ENCODE data around the gene CYP3A7. TPM values are rescaled to one million over a fixed set of nuclear protein-coding genes. Genes with fewer than 3 reads are reported as not detected.
"Not testable (repeated sequence)": the region's sequence is repeated elsewhere in the genome, so short reads cannot be mapped to it uniquely, and the experiment has no call there.

CYP3A7 gene
- total and polyA plus RNA-seq, 2 of the 4 experiments (the other 2 are of a cell fraction): not detected

DNA sequence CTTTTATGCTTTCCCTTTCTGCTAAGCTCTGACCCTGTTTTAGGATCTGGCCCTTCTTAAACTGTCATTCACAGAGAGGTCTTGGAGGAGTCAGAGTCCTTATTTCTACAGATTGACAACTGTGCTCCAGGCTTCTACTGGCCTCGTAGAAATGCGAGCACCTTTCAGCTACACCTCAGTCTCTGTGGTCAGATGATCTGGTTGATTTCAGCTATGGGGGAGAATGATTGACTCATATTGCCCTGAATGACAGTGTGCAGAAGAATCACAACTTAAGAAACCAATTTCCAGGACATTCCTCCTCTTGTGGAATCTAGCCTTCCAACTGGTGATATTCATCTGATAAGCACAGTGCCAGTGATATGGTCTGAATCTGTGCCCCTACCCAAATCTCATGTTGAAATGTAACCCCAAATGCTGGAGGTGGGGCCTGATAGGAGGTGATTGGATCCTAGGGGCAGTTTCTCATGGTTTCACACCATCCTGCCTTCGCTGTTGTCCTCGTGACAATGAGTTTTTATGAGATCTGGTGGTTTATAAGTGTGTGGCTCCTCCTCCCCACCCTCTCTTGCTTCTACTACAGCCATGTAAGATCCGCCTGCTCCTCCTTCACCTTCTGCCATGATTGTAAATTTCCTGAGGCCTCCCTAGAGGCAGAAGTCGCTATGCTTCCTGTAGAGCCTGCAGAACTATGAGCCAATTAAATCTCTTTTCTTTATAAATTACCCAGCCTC is 14.0 kb upstream of the CYP3A7 start:
- no peak overlapping the region for H2AK5ac ChIP-seq (ENCODE audit: low read depth, low read length)
- H2AFZ ChIP-seq (replicated peaks; ENCODE audit: low read length, poor library complexity): no peak overlapping the region
- TF ChIP-seq CHD1 (IDR thresholded peaks at IDR 0.05; ENCODE audit: low read depth, low read length): no peak
- no peak for TF ChIP-seq POLR2A (IDR thresholded peaks at IDR 0.05; ENCODE audit: low read depth, low read length)
- H3K4me3 ChIP-seq (ENCODE audit: insufficient read depth, low read depth, low read length): no peak overlapping the region
- in situ Hi-C loops (cut with MboI; ENCODE audit: low sequenced_read_pairs) (no loop called here), intact Hi-C loops (cut with micrococcal nuclease) (no loop called here), dilution Hi-C loops (cut with HindIII; ENCODE audit: low sequenced_read_pairs, unreplicated experiment) (no loop called here)
- H3K79me1 ChIP-seq (ENCODE audit: low read depth in 1 of 2, low read length in 2 of 2): no peaks in the 10 kb centered on the region
- H3K18ac ChIP-seq (ENCODE audit: low read depth, low read length): no peak overlapping the region
- no peak for ATAC-seq (ENCODE audit: low read depth)
- H3K27ac ChIP-seq (ENCODE audit: insufficient read depth, low read length): no peak overlapping the region
- no peaks in the 10 kb centered on the region for H3K4me1 ChIP-seq (ENCODE audit: control insufficient read depth, insufficient read depth, low read length)
- ChIA-PET CTCF (no interaction called here), POLR2A (ENCODE audit: unreplicated experiment) (no interaction called here)
- H4K20me1 ChIP-seq (ENCODE audit: insufficient read depth, low read length): no peaks in the 10 kb centered on the region
- no peak overlapping the region for H3K56ac ChIP-seq (ENCODE audit: extremely low read depth, insufficient read depth, low read length)
- no TSS peak for BruUV-seq (replicated peaks)
- no peaks in the 10 kb centered on the region for H3K9me1 ChIP-seq (ENCODE audit: insufficient read depth, low read length)
- no peak overlapping the region for H2BK5ac ChIP-seq (ENCODE audit: low read depth, low read length, poor library complexity, severe bottlenecking)
- no peak overlapping the region for H2BK120ac ChIP-seq (ENCODE audit: low read depth, low read length)
- 40% methylated on average over 1 of the region's 6 CpGs; no CpG with 5 or more reads in 1 of the 2 experiments for WGBS, 2 experiments (ENCODE audit: extremely low coverage in 2 of 2, insufficient read length in 1 of 2)
- H3K9ac ChIP-seq (ENCODE audit: low read depth, low read length): no peak overlapping the region
- H2BK15ac ChIP-seq (ENCODE audit: low read depth, low read length): no peak overlapping the region
- no peak overlapping the region for H2BK20ac ChIP-seq (ENCODE audit: low read depth, low read length)
- H3K36me3 ChIP-seq (ENCODE audit: control insufficient read depth, insufficient read depth, low read length): no peaks in the 10 kb centered on the region
- peaks cover 2% of the 10 kb centered on the region for H3K27me3 ChIP-seq (ENCODE audit: control insufficient read depth, insufficient read depth, low read length)
- DNase-seq: no peak
- H4K91ac ChIP-seq (ENCODE audit: insufficient read depth, low read depth, low read length): no peak overlapping the region
- H4K8ac ChIP-seq (ENCODE audit: low read depth in 2 of 2, low read length in 2 of 2): no peak overlapping the region
- H3K14ac ChIP-seq (replicated peaks; ENCODE audit: low read depth, low read length): no peak overlapping the region
- H4K5ac ChIP-seq (ENCODE audit: low read depth, low read length): no peak overlapping the region
- H3K23ac ChIP-seq (ENCODE audit: low read depth, low read length): no peak overlapping the region
- H3K9me3 ChIP-seq (ENCODE audit: control insufficient read depth, insufficient read depth, low read length): no peaks in the 10 kb centered on the region
- no peak overlapping the region for H3K4ac ChIP-seq (ENCODE audit: low read depth, low read length)
- H3K4me2 ChIP-seq (ENCODE audit: low read depth, low read length): no peak overlapping the region
- no peak overlapping the region for H2AK9ac ChIP-seq (replicated peaks; ENCODE audit: low read depth, low read length, poor library complexity)

DNA sequence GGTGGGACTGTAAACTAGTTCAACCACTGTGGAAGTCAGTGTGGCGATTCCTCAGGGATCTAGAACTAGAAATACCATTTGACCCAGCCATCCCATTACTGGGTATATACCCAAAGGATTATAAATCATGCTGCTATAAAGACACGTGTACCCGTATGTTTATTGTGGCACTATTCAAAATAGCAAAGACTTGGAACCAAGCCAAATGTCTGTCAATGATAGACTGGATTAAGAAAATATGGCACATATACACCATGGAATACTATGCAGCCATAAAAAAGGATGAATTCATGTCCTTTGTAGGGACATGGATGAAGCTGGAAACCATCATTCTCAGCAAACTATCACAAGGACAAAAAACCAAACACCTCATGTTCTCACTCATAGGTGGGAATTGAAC is 11.9 kb upstream of the CYP3A7 start:
- intact Hi-C loops (cut with micrococcal nuclease); H3K56ac ChIP-seq (ENCODE audit: extremely low read depth, insufficient read depth, low read length); H4K20me1 ChIP-seq (ENCODE audit: insufficient read depth, low read length); dilution Hi-C loops (cut with HindIII; ENCODE audit: low sequenced_read_pairs, unreplicated experiment); H4K91ac ChIP-seq (ENCODE audit: insufficient read depth, low read depth, low read length); H4K8ac ChIP-seq (ENCODE audit: low read depth in 2 of 2, low read length in 2 of 2); H3K4me1 ChIP-seq (ENCODE audit: control insufficient read depth, insufficient read depth, low read length); H3K27me3 ChIP-seq (ENCODE audit: control insufficient read depth, insufficient read depth, low read length); H2AK5ac ChIP-seq (ENCODE audit: low read depth, low read length); H3K4ac ChIP-seq (ENCODE audit: low read depth, low read length); H3K18ac ChIP-seq (ENCODE audit: low read depth, low read length); H4K5ac ChIP-seq (ENCODE audit: low read depth, low read length); H3K14ac ChIP-seq (replicated peaks; ENCODE audit: low read depth, low read length); H3K4me2 ChIP-seq (ENCODE audit: low read depth, low read length); H2AFZ ChIP-seq (replicated peaks; ENCODE audit: low read length, poor library complexity); H3K79me1 ChIP-seq (ENCODE audit: low read depth in 1 of 2, low read length in 2 of 2); in situ Hi-C loops (cut with MboI; ENCODE audit: low sequenced_read_pairs); H3K4me3 ChIP-seq (ENCODE audit: insufficient read depth, low read depth, low read length); H3K27ac ChIP-seq (ENCODE audit: insufficient read depth, low read length); BruUV-seq (replicated peaks); CTCF ChIA-PET; H3K9ac ChIP-seq (ENCODE audit: low read depth, low read length); H2BK20ac ChIP-seq (ENCODE audit: low read depth, low read length); H3K9me3 ChIP-seq (ENCODE audit: control insufficient read depth, insufficient read depth, low read length); DNase-seq; H3K23ac ChIP-seq (ENCODE audit: low read depth, low read length); H3K36me3 ChIP-seq (ENCODE audit: control insufficient read depth, insufficient read depth, low read length); ATAC-seq (ENCODE audit: low read depth); POLR2A ChIA-PET (ENCODE audit: unreplicated experiment); H2BK5ac ChIP-seq (ENCODE audit: low read depth, low read length, poor library complexity, severe bottlenecking); H2BK15ac ChIP-seq (ENCODE audit: low read depth, low read length); H2AK9ac ChIP-seq (replicated peaks; ENCODE audit: low read depth, low read length, poor library complexity); H3K9me1 ChIP-seq (ENCODE audit: insufficient read depth, low read length); H2BK120ac ChIP-seq (ENCODE audit: low read depth, low read length): not testable (repeated sequence)
- WGBS, 2 experiments (ENCODE audit: extremely low coverage in 2 of 2, insufficient read length in 1 of 2): no CpG with 5 or more reads among the region's 3 CpGs

All from IMR-90 (cell line).